GM12878 (cell line): ENCODE measurements around the gene PIM2. TPM values are rescaled to one million over a fixed set of nuclear protein-coding genes. Genes with fewer than 3 reads are reported as not detected.

Experiments
- BCL11A ChIP-seq: IDR thresholded peaks from 2 replicates; pipeline ENCODE4 v1.6.1; 2011; ENCODE audit warnings: low read depth, low read length
- CBX3 ChIP-seq: fragments of 200-600 bp; sonication (generic); IDR thresholded peaks from 2 replicates; pipeline ENCODE4 v1.6.1; 2016; ENCODE audit warnings: low read depth, borderline replicate concordance
- CHD4 ChIP-seq: fragments of 200-600 bp; sonication (generic); IDR thresholded peaks from 2 replicates; pipeline ENCODE4 v1.6.1; 2016; ENCODE audit warnings: mild to moderate bottlenecking
- CUX1 ChIP-seq: IDR thresholded peaks from 2 replicates; pipeline ENCODE4 v1.6.1; 2012; ENCODE audit warnings: improper control_type of control experiment, low read depth, low read length; ENCODE audit not compliant: insufficient replicate concordance
- E2F4 ChIP-seq: IDR thresholded peaks from 2 replicates; pipeline ENCODE4 v1.6.1; 2012; ENCODE audit warnings: low read depth, low read length, improper control_type of control experiment
- E4F1 ChIP-seq: fragments of 450-650 bp; IDR thresholded peaks from 2 replicates; pipeline ENCODE4 v1.6.1; 2018; ENCODE audit warnings: borderline replicate concordance, mild to moderate bottlenecking; ENCODE audit not compliant: partially characterized antibody
- LARP7 ChIP-seq: fragments of 450-650 bp; IDR thresholded peaks from 2 replicates; pipeline ENCODE4 v1.6.1; 2017; ENCODE audit warnings: mild to moderate bottlenecking
- RELA ChIP-seq: fragments of 450-650 bp; IDR thresholded peaks from 2 replicates; pipeline ENCODE4 v1.8.0; 2014; ENCODE audit warnings: borderline replicate concordance; ENCODE audit not compliant: partially characterized antibody
- SMAD5 ChIP-seq: IDR thresholded peaks from 2 replicates; pipeline ENCODE4 v1.6.1; 2016; ENCODE audit warnings: antibody characterized with exemption, low read depth
- SRF ChIP-seq, 2 experiments: IDR thresholded peaks; 2 replicates each; pipeline ENCODE4 v1.6.1; 2011; ENCODE audit warnings: low read depth in 2 of 2, low read length in 2 of 2, mild to moderate bottlenecking in 1 of 2, moderate library complexity in 1 of 2
- STAT1 ChIP-seq: fragments of 450-650 bp; conservative IDR thresholded peaks from 2 replicates; pipeline ENCODE4 v1.6.1; 2014; ENCODE audit warnings: antibody characterized with exemption, mild to moderate bottlenecking
- TAF1 ChIP-seq: IDR thresholded peaks from 2 replicates; pipeline ENCODE4 v1.6.1; 2011; ENCODE audit warnings: mild to moderate bottlenecking, low read depth, low read length, borderline replicate concordance
- WRNIP1 ChIP-seq: IDR thresholded peaks from 2 replicates; pipeline ENCODE4 v1.6.1; 2011; ENCODE audit warnings: low read depth, low read length, improper control_type of control experiment, borderline replicate concordance
- YBX1 ChIP-seq: fragments of 450-650 bp; IDR thresholded peaks from 2 replicates; pipeline ENCODE4 v1.6.1; 2016; ENCODE audit warnings: antibody characterized with exemption
- ZNF207 ChIP-seq: fragments of 450-650 bp; IDR thresholded peaks from 2 replicates; pipeline ENCODE4 v1.6.1; 2014; ENCODE audit warnings: antibody characterized with exemption, mild to moderate bottlenecking, borderline replicate concordance
- ZNF384 ChIP-seq: IDR thresholded peaks from 2 replicates; pipeline ENCODE4 v1.6.1; 2012; ENCODE audit warnings: low read depth, mild to moderate bottlenecking, low read length, improper control_type of control experiment, borderline replicate concordance
- polyA plus RNA-seq, 11 experiments: library from polyadenylated mRNA; depleted of rRNA in 4 of 11; unstranded in 6 of 11; stranded (reverse) in 5 of 11; fragments of >200 nt; fragmentation: Nextera tagmentation in 4 of 11; fragmentation: Illumina TruSeq in 1 of 11; extraction: Ambion mirVana in 4 of 11; extraction: Trizol in 1 of 11; gene quantifications; 1 replicate in 1 of 11; 2 replicates in 10 of 11; pipeline versions ENCODE4 v1.2.1 to v1.2.3, GENCODE V29; 2011 to 2016; ENCODE audit warnings: inconsistent platforms in 2 of 11, missing spikeins in 2 of 11, low read depth in 1 of 11
- total RNA-seq, 4 experiments: library from RNA; depleted of rRNA in 3 of 4; stranded (reverse); fragments of >200 nt in 3 of 4; fragmentation: Illumina TruSeq in 1 of 4; extraction: Trizol in 1 of 4; gene quantifications; 2 replicates each; pipeline versions ENCODE4 v1.2.1 to v1.2.3, GENCODE V29; 2013 to 2021
- TF ChIP-seq, protein P1 (sequence below): fragments of 150-350 bp; IDR thresholded peaks from 2 replicates; pipeline ENCODE4 v1.6.1; 2014; ENCODE audit warnings: mild to moderate bottlenecking, low read depth, low read length
- TF ChIP-seq, protein P2 (sequence below): IDR thresholded peaks from 2 replicates; pipeline ENCODE4 v1.6.1; 2011; ENCODE audit warnings: mild to moderate bottlenecking, low read depth, low read length, moderate library complexity; ENCODE audit not compliant: insufficient replicate concordance

The PIM2 gene
- total and polyA plus RNA-seq, 10 of the 15 experiments (the other 5 are each of a cell fraction or from before 2014, with no cell fraction given): 19.2 to 96.8 (median 32.3) TPM

DNA sequence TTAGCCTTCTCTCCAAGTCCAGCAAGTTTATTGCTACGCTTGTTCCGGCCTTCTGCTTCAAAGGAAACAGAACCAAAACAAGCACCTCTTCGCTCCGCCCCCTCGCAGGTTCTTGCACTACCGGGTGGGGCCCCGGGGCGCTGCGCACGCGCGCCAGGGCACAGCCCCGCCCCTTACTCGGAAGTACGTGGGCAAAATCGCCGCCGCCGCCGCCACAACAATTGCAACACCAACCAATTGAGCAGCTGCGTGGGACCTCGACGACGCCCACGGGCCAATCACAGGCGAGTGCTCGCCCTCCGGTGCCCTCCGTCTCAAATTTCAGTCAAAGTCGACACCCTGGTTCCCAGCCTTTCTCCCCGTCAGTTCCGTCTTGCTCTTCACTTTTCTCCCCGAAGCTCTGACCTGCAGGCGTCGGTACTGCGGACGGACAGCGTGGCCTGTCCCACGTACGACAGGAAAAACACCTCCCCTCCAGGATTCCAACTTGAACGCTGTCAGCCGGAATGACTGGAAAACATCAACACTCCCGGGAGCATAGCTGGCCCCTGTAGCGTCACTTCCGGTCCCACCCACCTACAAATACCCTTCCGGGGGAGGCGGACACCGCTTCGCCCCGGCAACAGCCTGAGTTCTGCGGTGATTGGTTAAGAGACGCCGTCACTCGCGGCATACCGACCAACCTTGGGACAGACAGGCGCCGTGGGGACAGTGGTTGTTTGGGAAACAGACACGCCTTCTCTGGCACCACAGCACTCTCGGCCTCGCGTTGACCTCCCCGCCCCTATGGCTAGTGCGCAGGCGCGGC is 39.2 kb upstream of the PIM2 start (continued):
- TF ChIP-seq CUX1: no peak
- TF ChIP-seq TAF1: peak; percentile 66
- no peak for TF ChIP-seq RELA
- TF ChIP-seq ZNF384: no peak
- peak; percentile 67; the same call in 1 of the 2 replicates for TF ChIP-seq SMAD5
- no peak for TF ChIP-seq BCL11A
- no peak for TF ChIP-seq YBX1
- TF ChIP-seq CBX3: no peak
- TF ChIP-seq STAT1: no peak
- TF ChIP-seq CHD4: no peak
- TF ChIP-seq, protein P1, sequence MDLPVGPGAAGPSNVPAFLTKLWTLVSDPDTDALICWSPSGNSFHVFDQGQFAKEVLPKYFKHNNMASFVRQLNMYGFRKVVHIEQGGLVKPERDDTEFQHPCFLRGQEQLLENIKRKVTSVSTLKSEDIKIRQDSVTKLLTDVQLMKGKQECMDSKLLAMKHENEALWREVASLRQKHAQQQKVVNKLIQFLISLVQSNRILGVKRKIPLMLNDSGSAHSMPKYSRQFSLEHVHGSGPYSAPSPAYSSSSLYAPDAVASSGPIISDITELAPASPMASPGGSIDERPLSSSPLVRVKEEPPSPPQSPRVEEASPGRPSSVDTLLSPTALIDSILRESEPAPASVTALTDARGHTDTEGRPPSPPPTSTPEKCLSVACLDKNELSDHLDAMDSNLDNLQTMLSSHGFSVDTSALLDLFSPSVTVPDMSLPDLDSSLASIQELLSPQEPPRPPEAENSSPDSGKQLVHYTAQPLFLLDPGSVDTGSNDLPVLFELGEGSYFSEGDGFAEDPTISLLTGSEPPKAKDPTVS: no peak
- no peak for TF ChIP-seq SRF (IDR thresholded peaks at IDR 0.05; ENCODE audit: low read depth in 2 of 2, low read length in 2 of 2)
- TF ChIP-seq, protein P2, sequence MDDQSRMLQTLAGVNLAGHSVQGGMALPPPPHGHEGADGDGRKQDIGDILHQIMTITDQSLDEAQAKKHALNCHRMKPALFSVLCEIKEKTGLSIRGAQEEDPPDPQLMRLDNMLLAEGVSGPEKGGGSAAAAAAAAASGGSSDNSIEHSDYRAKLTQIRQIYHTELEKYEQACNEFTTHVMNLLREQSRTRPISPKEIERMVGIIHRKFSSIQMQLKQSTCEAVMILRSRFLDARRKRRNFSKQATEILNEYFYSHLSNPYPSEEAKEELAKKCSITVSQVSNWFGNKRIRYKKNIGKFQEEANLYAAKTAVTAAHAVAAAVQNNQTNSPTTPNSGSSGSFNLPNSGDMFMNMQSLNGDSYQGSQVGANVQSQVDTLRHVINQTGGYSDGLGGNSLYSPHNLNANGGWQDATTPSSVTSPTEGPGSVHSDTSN: peak; percentile 93
- TF ChIP-seq E4F1: no peak
- TF ChIP-seq ZNF207: no peak
- no peak for TF ChIP-seq E2F4
- no peak; the same call in 1 of the 2 replicates for TF ChIP-seq LARP7
- TF ChIP-seq WRNIP1: no peak
